HEK293T (cell line): ENCODE data around the gene TNNI2.

Experiments used
- CTCF ChIA-PET: fragments of 350-600 bp; formaldehyde crosslinking; extraction: SDS; loops from one replicate; lab custom pipeline; 2021; ENCODE audit warnings: antibody characterized with exemption, inconsistent platforms; lab: Yijun Ruan, JAX
- POLR2A ChIA-PET: fragments of 350-600 bp; formaldehyde crosslinking; extraction: SDS; loops from one replicate; lab custom pipeline; 2020; ENCODE audit warnings: antibody characterized with exemption, inconsistent platforms; lab: Yijun Ruan, JAX
- DNase-seq: peaks from one replicate; pipeline ENCODE4 v3.0.0; 2012; ENCODE audit warnings: mixed read lengths; ENCODE audit errors: extremely low spot score
- ARNT ChIP-seq: fragments of 450-650 bp; IDR thresholded peaks from 2 replicates; pipeline ENCODE4 v1.6.1; 2017; ENCODE audit warnings: mild to moderate bottlenecking
- BHLHE40 ChIP-seq: fragments of 450-650 bp; IDR thresholded peaks from 2 replicates; pipeline ENCODE4 v1.6.1; 2016; ENCODE audit warnings: mild to moderate bottlenecking, moderate library complexity, borderline replicate concordance
- CTBP1 ChIP-seq: fragments of 450-650 bp; IDR thresholded peaks from 2 replicates; pipeline ENCODE4 v1.6.1; 2016; ENCODE audit warnings: borderline replicate concordance
- ELF4 ChIP-seq: fragments of 450-650 bp; IDR thresholded peaks from 2 replicates; pipeline ENCODE4 v1.6.1; 2017; ENCODE audit warnings: antibody characterized with exemption
- FOXA1 ChIP-seq: fragments of 450-650 bp; IDR thresholded peaks from 2 replicates; pipeline ENCODE4 v1.6.1; 2016; ENCODE audit warnings: mild to moderate bottlenecking
- FOXK2 ChIP-seq: fragments of 450-650 bp; IDR thresholded peaks from 2 replicates; pipeline ENCODE4 v1.6.1; 2016; ENCODE audit warnings: mild to moderate bottlenecking
- FOXM1 ChIP-seq: fragments of 450-650 bp; IDR thresholded peaks from 2 replicates; pipeline ENCODE4 v1.6.1; 2017; ENCODE audit warnings: mild to moderate bottlenecking, borderline replicate concordance
- HDGF ChIP-seq: fragments of 450-650 bp; IDR thresholded peaks from 2 replicates; pipeline ENCODE4 v1.6.1; 2017; ENCODE audit warnings: antibody characterized with exemption, borderline replicate concordance
- L3MBTL2 ChIP-seq: fragments of 450-650 bp; conservative IDR thresholded peaks from 2 replicates; pipeline ENCODE4 v1.6.1; 2016; ENCODE audit warnings: mild to moderate bottlenecking
- LEF1 ChIP-seq: fragments of 450-650 bp; IDR thresholded peaks from 2 replicates; pipeline ENCODE4 v1.6.1; 2017; ENCODE audit warnings: mild to moderate bottlenecking, borderline replicate concordance
- NFRKB ChIP-seq: fragments of 450-650 bp; IDR thresholded peaks from 2 replicates; pipeline ENCODE4 v1.6.1; 2016; ENCODE audit warnings: mild to moderate bottlenecking, moderate library complexity
- SP1 ChIP-seq: fragments of 450-650 bp; IDR thresholded peaks from 2 replicates; pipeline ENCODE4 v1.6.1; 2017
- SUZ12 ChIP-seq: fragments of 450-650 bp; IDR thresholded peaks from 2 replicates; pipeline ENCODE4 v1.6.1; 2016; ENCODE audit warnings: mild to moderate bottlenecking
- TARDBP ChIP-seq: fragments of 450-650 bp; IDR thresholded peaks from 2 replicates; pipeline ENCODE4 v1.6.1; 2016
- ZNF384 ChIP-seq: fragments of 450-650 bp; IDR thresholded peaks from 2 replicates; pipeline ENCODE4 v1.6.1; 2016
- TF ChIP-seq, protein P1 (sequence below): fragments of 450-650 bp; IDR thresholded peaks from 2 replicates; pipeline ENCODE4 v1.6.1; 2016

TNNI2 gene

DNA sequence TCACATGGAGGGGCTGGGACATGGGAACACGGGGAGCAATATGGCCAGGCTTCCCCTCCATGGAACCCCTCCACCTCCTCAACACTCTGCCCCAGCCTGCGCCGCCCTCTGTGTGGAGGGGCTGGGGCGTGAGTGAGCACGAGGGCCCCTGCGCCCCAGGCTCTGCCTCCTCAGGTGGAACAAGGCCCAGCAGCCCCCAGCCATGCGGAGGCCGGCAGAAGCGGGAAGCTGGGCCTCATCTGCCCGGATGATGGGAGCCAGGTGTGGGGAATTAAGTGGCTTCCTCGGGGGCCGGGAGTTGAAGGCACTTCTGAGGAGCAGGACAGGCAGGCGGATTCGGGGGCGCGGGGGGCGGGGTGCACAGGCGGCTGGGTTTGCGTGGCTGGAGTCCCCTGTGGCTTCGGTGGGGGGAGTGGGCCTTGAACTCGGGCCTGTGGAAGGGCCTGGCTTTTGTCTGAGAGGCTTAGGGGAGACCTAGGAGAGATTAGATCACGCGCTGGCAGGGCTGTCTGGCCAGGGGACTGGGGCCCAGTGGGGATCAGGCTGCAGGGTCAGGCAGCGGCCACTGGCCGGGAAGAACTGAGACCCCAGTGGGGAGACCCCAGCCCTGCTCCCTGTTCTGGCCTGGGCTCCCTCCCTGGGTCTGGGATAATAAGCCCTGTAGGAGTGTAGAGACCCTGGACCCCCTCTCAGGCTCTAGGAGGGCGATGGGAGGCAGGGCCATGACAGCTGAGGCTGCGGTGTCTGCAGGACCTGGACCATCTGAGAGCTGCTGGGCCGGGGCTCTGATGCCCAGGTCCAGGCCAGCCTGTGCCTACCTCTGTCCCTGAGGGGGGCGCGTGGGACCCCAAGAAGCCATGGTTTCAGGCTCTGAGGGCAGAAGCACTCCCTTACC is 39.6 kb downstream of the TNNI2 start:
- ChIA-PET CTCF (interaction anchor here (0.7 kb wide), 1 partner anchor 225 kb away, joined by 6 read pairs; no protein-coding TSS in a partner anchor), POLR2A (no interaction called here)
- DNase-seq, result no peak
- TF ChIP-seq ELF4 (no peak), FOXK2 (no peak)

- no peak for DNase-seq
- POLR2A ChIA-PET, result no interaction called here
- TF ChIP-seq ELF4, result no peak
- no peak for TF ChIP-seq HDGF
- no peak for TF ChIP-seq TARDBP
- TF ChIP-seq, protein P1, sequence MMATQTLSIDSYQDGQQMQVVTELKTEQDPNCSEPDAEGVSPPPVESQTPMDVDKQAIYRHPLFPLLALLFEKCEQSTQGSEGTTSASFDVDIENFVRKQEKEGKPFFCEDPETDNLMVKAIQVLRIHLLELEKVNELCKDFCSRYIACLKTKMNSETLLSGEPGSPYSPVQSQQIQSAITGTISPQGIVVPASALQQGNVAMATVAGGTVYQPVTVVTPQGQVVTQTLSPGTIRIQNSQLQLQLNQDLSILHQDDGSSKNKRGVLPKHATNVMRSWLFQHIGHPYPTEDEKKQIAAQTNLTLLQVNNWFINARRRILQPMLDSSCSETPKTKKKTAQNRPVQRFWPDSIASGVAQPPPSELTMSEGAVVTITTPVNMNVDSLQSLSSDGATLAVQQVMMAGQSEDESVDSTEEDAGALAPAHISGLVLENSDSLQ, result no peak
- TF ChIP-seq FOXA1, result no peak
- no peak for TF ChIP-seq FOXK2
- TF ChIP-seq ZNF384, result no peak
- CTCF ChIA-PET, result no interaction called here
Observed at GRCh38 chr11:1879342-1879940, 40.7 kb downstream of the TNNI2 start.

DNA sequence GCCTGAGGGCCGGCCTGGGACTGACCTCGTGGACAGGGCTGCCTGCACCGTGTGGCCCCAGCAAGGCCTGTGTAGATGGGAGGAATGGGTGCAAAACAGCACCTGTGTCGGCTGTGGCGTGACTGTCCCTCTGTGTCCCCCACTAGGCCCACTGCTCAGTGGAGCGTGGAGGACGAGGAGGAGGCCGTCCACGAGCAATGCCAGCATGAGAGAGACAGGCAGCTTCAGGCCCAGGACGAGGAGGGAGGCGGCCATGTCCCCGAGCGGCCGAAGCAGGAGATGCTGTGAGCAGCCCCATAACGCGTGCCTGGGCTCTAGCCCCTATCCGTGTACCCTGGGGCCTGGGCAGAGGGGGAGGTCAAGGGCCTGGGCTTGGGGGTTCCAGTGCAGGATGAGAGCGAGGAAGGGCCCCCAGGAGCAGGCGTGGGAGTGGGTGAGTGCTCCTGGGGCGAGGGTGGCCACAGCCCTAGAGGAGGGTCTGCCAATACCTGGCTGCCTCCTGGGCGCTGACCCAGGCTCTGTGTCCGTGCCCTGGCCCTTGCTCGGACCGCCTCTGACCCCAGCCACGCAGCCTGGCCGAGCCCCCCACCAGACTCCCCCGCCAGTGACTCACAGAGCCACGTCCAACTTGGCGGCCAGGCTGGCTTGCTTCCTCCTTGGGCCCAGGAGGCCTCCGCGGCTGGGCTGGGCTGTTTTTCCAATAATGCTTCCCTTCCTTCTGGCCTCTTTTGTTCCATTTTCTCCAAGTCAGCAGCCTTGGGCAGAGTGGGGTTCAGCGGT is 41.4 kb downstream of the TNNI2 start:
- TF ChIP-seq NFRKB (no peak), BHLHE40 (no peak), ELF4 (no peak), L3MBTL2 (no peak), ZNF384 (no peak), FOXA1 (no peak), CTBP1 (no peak), TARDBP (no peak), LEF1 (no peak), SP1 (no peak), SUZ12 (no peak), FOXM1 (no peak), HDGF (no peak), FOXK2 (no peak)
- TF ChIP-seq, protein P1, result no peak
- ChIA-PET CTCF (no interaction called here), POLR2A (no interaction called here)
- DNase-seq, result no peak

GRCh38 chr11:1880746-1881441 is 42.1 kb downstream of the TNNI2 start:
- POLR2A ChIA-PET, result no interaction called here
- CTCF ChIA-PET, result interaction anchor here (0.7 kb wide), 1 partner anchor 15 kb away, joined by 4 read pairs; no protein-coding TSS in a partner anchor

More at GRCh38 chr11:1880746-1881441, 42.1 kb downstream of the TNNI2 start:
- TF ChIP-seq HDGF (no peak), L3MBTL2 (no peak), ZNF384 (no peak), ARNT (no peak), LEF1 (no peak), CTBP1 (no peak), BHLHE40 (no peak), SP1 (no peak), ELF4 (no peak), NFRKB (no peak), FOXK2 (no peak), SUZ12 (no peak), FOXA1 (no peak), FOXM1 (no peak)
- TF ChIP-seq, protein P1, result no peak
- DNase-seq, result no peak
